NK-92 (cell line): ENCODE data around the gene ADORA2A.

Source experiments
- DNase-seq: peaks from one replicate; lab custom pipeline; 2025; ENCODE audit not compliant: unreplicated experiment; lab: John Stamatoyannopoulos, UW

ADORA2A gene

GRCh38 chr22:24431309-24432034, 4.1 kb downstream of the ADORA2A start:
- no peak for DNase-seq

GRCh38 chr22:24432059-24432853, 4.9 kb downstream of the ADORA2A start:
- DNase-seq, result no peak

- DNase-seq, result no peak
Observed at GRCh38 chr22:24433001-24433827, 5.8 kb downstream of the ADORA2A start.

DNA sequence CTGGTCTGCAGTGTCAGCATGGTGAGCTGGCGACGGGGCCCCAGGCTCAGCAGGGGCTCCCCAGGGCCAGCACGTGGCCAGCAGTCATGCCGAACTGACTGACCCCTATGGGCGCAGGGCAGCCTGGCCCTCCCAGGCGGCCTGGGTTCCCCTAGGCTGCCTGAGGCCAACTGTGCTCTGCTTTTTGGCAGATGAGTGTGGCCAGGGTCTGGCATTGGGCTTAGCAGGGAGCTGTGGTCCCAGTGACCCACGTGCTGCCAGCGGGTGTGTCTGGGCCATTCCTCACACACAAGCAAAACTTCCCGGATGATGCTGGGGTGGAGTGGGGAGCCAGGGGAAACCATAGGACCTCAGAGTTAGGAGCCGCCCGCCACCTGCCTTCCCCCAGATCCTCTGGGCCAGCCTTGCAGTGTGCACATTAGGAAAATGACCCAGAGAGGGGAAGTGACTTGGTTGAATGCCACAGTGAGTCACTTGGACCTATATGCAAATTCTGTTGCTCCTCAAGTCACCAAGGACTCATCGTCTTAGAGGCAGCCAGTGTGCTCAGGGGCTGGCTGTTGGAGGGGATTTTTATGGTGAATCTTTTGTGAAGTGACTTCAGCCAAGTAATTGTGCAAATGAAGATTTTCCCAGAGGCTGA, 6.5 kb downstream of the ADORA2A start:
- no peak for DNase-seq

- no peak for DNase-seq
Observed at GRCh38 chr22:24434471-24435322, 7.3 kb downstream of the ADORA2A start.

GRCh38 chr22:24435323-24435645, 7.9 kb downstream of the ADORA2A start:
- DNase-seq, result no peak

DNA sequence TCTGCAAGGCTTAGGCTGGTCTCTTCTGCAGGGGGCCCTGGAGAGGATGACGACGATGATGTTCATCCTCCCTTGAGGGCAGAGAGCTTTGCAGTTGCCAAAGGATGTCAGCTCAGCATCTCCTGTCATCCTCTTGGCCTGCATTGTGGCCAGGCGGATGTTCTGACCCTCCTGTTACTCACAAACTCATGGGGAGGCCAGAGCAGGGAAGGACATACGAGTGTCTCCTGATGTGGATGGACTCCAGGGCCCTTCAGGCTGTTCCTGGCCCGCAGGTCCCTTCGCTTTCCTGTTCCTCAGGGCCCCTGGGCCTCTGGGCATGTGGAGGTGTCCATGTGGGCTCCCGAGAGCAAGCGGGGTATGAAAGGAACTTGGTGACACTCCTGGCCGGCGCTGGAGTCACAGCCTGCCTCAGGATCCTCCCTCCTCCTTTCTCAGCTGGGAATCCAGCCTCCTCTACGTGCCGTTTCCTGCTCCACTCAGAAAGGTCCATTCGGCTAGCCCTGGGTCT, 8.5 kb downstream of the ADORA2A start:
- no peak for DNase-seq

DNA sequence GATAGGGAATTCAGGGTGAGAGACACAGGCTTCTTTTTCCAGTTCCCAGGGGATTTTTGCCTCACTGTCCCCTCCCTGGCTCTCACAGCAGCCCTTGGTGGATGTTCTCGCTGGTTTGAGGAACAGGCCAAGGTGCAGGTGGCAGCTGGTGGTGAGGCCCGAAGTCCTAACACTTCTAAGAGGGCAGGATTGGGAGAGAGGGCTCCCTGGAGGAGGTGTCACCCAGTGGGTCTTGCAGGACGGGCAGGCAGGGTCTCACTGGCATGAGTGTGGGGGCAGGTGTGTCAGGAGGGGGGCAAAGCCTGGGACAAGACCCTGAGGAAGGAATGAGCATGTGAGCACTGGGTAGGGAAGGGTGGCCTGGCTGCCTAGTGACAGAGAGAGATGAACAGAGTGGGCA, 9.2 kb downstream of the ADORA2A start:
- DNase-seq, result no peak

DNA sequence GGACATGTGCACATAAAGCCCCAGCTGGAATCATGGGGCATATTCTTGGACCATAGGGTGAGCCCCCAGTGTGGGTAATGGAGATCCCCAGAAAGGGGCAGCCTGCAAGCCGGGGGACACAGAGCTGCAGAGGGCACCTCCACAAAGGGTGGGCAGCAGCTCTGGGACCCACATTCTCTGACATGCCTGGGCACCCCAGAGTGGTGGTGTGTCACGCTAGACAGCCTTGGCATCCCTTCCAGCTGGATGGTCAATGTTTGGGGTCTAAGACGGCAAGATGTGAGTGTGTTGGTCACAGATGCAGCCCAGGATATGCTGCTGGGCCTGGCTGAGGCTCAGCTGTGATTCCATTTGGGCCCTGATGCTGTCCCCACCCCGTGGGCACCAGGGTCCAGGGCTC, 9.7 kb downstream of the ADORA2A start:
- DNase-seq, result no peak

DNA sequence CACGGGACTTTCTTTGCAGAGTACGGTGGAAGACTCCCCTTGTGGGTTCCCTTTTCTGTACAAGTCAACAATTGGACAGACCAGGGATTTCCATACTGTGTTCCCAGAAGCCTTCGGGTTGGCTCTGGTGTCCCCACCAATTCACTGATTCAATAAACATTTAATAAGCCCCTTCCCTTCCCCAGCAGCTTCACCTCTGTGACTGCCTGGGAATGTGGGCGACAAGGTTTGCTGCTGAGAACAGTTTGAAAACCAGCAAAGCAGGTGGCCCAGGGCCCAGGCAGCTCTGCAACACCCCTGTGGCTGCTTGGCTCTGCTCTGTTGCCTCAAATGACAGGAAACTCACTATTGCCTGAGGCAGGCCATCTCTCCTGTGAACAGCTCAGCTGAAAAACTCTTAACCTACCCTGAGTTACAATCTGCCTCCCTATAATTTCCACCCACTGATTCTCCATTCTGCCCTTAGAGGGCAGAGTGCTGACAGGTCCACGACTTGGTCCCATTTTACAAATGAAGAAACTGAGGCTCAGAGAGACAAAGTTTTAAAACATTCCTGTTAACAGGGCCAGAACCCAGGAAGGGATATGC, 10.4 kb downstream of the ADORA2A start:
- no peak for DNase-seq

- DNase-seq, result no peak
Observed at GRCh38 chr22:24440270-24440717, 12.9 kb downstream of the ADORA2A start.

GRCh38 chr22:24440718-24441405, 13.5 kb downstream of the ADORA2A start:
- no peak for DNase-seq

- DNase-seq, result no peak
Observed at GRCh38 chr22:24441406-24442351, 14.3 kb downstream of the ADORA2A start.

DNA sequence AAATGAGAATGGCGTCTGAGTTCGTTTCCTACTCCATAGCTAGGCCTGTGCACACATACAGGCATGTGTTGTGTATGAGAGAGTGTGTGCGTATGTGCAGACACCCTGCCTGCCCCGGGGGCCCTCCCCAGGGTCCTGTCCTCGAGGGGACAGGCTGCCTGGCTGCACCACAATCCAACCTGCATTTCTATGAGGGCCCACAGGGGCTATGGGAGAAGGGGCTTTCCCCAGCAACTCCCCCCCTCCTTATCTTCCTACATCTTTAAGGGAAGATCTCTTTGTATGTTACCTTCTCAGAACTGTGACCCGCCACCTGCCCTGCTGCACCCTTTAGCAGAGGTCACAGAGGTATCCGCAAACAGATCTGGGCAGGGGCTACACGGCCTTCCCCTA, 14.9 kb downstream of the ADORA2A start:
- DNase-seq, result no peak

- no peak for DNase-seq
Observed at GRCh38 chr22:24443668-24444067, 16.3 kb downstream of the ADORA2A start.

GRCh38 chr22:24444251-24444650, 16.9 kb downstream of the ADORA2A start:
- no peak for DNase-seq

DNA sequence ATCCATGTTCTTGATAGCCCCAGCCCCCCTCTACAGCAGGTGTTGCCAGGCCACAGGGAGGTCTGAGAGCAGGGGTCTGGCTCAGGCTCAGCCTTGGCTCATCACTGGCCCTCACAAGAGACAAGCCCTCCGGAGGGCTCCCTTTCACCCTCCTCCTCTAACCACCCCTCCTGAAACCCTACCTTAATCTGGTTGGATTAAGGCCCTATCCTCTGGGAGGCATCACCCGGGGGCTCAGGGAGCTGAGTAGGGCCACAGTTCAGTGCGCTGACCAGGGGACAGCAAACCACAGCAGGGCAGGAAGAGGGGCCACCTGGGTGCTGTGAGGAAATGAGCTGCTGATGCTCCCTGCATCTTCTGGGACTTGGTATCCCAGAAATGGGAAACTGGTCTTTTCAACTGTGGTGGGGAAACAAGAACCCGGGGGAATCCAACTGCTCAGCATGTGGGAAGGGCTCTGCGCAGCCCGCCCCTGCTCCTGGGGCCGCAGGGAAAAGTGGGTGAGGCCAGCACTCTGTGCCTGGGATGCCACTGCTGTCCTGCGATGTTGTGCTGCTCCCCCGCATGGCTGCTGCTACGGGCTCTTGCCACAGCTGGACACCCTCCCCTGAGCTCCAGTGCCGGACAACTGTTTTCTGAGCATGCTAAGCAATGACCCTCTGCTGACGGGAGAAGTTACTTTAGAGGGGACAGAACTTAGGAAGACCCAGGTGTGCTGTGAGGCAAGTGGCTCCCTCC, 17.5 kb downstream of the ADORA2A start:
- no peak for DNase-seq
